ENCODE data around the gene LRRC55.

DNA sequence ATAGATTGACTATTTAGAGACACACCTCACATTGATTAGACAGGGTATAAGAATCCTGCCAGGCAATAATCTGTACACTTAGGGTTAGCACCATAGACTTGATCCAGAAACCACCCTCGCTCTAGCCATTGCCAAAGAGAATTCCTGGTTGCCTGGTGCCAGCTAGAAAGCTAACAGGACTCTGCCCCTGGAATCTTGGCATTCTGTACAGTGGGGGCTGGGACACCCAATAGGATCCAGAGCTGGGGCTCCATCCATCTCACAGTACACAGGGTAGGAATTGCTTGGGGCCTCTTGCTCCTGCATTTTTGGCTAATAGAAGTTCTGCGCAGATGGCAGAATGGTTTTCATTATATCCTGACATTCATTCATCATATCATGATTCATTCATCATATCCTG, 58.3 kb downstream of the LRRC55 start:
- TF ChIP-seq, protein P1, sequence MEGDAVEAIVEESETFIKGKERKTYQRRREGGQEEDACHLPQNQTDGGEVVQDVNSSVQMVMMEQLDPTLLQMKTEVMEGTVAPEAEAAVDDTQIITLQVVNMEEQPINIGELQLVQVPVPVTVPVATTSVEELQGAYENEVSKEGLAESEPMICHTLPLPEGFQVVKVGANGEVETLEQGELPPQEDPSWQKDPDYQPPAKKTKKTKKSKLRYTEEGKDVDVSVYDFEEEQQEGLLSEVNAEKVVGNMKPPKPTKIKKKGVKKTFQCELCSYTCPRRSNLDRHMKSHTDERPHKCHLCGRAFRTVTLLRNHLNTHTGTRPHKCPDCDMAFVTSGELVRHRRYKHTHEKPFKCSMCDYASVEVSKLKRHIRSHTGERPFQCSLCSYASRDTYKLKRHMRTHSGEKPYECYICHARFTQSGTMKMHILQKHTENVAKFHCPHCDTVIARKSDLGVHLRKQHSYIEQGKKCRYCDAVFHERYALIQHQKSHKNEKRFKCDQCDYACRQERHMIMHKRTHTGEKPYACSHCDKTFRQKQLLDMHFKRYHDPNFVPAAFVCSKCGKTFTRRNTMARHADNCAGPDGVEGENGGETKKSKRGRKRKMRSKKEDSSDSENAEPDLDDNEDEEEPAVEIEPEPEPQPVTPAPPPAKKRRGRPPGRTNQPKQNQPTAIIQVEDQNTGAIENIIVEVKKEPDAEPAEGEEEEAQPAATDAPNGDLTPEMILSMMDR (optimal IDR thresholded peaks at IDR 0.05 in 1 of 3, IDR thresholded peaks at IDR 0.05 in 1 of 3, conservative IDR thresholded peaks at IDR 0.05 in 1 of 3; ENCODE audit: extremely low read depth in 1 of 3, insufficient read depth in 2 of 3, low read length in 3 of 3): no peak
- TF ChIP-seq EZH2 (IDR thresholded peaks at IDR 0.05; ENCODE audit: low read length): no peak

All from keratinocyte (primary cell).